DOHH2 (cell line): Measurements from ENCODE around the gene BDP1.
"Not testable (repeated sequence)": the region's sequence is repeated elsewhere in the genome, so short reads cannot be mapped to it uniquely, and the experiment has no call there.

ENCODE experiments used
- CTCF ChIP-seq: fragments of 200-600 bp; sonication (generic); IDR thresholded peaks from one replicate; pipeline ENCODE4 v1.5.1; 2014; ENCODE audit warnings: antibody characterized with exemption, mild to moderate bottlenecking, low read depth, low read length; ENCODE audit not compliant: poor library complexity, severe bottlenecking
- EZH2phosphoT487 ChIP-seq: fragments of 200-600 bp; sonication (generic); IDR thresholded peaks from 2 replicates; pipeline ENCODE4 v1.6.1; 2017; ENCODE audit warnings: borderline replicate concordance, mild to moderate bottlenecking, antibody characterized with exemption, low read length, moderate library complexity, mixed read lengths

GRCh38 chr5:71550885-71551284 is 95.4 kb downstream of the BDP1 start:
- TF ChIP-seq CTCF, EZH2phosphoT487: not testable (repeated sequence)
